Activated CD8-positive, alpha-beta T cell treated with anti-CD3 and anti-CD28 coated beads for 36 hours (primary cell): ENCODE results near the gene MTA2. TPM values are rescaled to one million over a fixed set of nuclear protein-coding genes. Genes with fewer than 3 reads are reported as not detected.
A peak's percentile ranks its signal among the peaks of the same experiment; 100 is the strongest.

Source experiments
- ATAC-seq: fragments of 200-7000 bp; cut with Tn5 transposase; one replicate; pipeline ENCODE4 v1.10.0; 2021; ENCODE audit warnings: mild to moderate bottlenecking, moderate library complexity
- CTCF ChIA-PET: fragments of 350-600 bp; sonication (Branson Sonifier 250); formaldehyde crosslinking; loops from one replicate; lab custom pipeline; 2021; ENCODE audit warnings: antibody characterized with exemption; lab: Charles Lee
- POLR2A ChIA-PET: fragments of 350-600 bp; sonication (Branson Sonifier 250); formaldehyde crosslinking; loops from one replicate; lab custom pipeline; 2021; ENCODE audit warnings: antibody characterized with exemption; lab: Charles Lee
- DNase-seq: peaks from one replicate; pipeline ENCODE4 v3.0.0-alpha.2; 2020
- H3K27ac Mint-ChIP-seq: one replicate; pipeline ENCODE4 v1.8.0; 2021; ENCODE audit warnings: mild to moderate bottlenecking, mixed read lengths
- H3K27me3 Mint-ChIP-seq: one replicate; pipeline ENCODE4 v1.8.0; 2021; ENCODE audit warnings: mixed read lengths
- H3K36me3 Mint-ChIP-seq: one replicate; pipeline ENCODE4 v1.8.0; 2021; ENCODE audit warnings: low read depth, mixed read lengths
- H3K4me1 Mint-ChIP-seq: one replicate; pipeline ENCODE4 v1.8.0; 2021; ENCODE audit warnings: low read depth, mixed read lengths
- H3K4me3 Mint-ChIP-seq: one replicate; pipeline ENCODE4 v1.8.0; 2021; ENCODE audit warnings: mild to moderate bottlenecking, moderate library complexity, mixed read lengths
- H3K9me3 Mint-ChIP-seq: one replicate; pipeline ENCODE4 v1.8.0; 2021; ENCODE audit warnings: mixed read lengths
- intact Hi-C: fragments of 100-400 bp; cut with micrococcal nuclease; formaldehyde crosslinking; loops from one replicate; pipeline ENCODE4 v1.10.0; 2022
- total RNA-seq, 2 experiments: library from RNA; stranded (reverse); gene quantifications; one replicate each; pipeline ENCODE4 v1.2.3, GENCODE V29; 2021
- TF ChIP-seq, protein P1 (sequence below): fragments of 200-600 bp; IDR thresholded peaks from one replicate; pipeline ENCODE4 v1.8.0; 2022; ENCODE audit warnings: antibody characterized with exemption, mild to moderate bottlenecking

Gene MTA2
- total RNA-seq, 2 experiments from 2014 or later, result 159 to 164 TPM

DNA sequence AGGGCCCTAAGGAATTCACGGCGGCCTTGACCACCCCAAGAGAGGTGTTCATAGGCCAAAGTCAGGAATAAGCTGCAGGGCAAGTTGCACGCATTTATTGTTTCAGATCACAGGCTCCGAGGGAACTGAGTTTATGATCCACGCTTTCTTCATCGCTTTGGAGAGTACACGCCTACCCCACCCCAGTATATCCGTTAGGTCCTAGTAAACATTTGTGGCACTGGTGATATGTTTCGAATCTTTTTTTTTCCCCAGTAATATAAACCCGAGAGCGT lies 43.9 kb upstream of the MTA2 start:
- ChIA-PET POLR2A (interaction anchor here (0.8 to 13.3 kb wide), 14 partner anchors 10 to 210 kb away, joined by 3 to 263 read pairs (median 6); partner anchors contain the start of genes B3GAT3, C11orf98, CSKMT and LBHD1), CTCF (no interaction called here)
- H3K36me3 Mint-ChIP-seq, result peaks cover 41% of the 10 kb centered on the region
- TF ChIP-seq, protein P1, sequence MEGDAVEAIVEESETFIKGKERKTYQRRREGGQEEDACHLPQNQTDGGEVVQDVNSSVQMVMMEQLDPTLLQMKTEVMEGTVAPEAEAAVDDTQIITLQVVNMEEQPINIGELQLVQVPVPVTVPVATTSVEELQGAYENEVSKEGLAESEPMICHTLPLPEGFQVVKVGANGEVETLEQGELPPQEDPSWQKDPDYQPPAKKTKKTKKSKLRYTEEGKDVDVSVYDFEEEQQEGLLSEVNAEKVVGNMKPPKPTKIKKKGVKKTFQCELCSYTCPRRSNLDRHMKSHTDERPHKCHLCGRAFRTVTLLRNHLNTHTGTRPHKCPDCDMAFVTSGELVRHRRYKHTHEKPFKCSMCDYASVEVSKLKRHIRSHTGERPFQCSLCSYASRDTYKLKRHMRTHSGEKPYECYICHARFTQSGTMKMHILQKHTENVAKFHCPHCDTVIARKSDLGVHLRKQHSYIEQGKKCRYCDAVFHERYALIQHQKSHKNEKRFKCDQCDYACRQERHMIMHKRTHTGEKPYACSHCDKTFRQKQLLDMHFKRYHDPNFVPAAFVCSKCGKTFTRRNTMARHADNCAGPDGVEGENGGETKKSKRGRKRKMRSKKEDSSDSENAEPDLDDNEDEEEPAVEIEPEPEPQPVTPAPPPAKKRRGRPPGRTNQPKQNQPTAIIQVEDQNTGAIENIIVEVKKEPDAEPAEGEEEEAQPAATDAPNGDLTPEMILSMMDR, result no peak
- no peak for ATAC-seq
- no peaks in the 10 kb centered on the region for H3K9me3 Mint-ChIP-seq
- DNase-seq, result peak; percentile 18
- intact Hi-C loops, result loop anchor here (5.0 kb wide), 1 partner anchor 33 kb away; the partner anchor contains the start of genes EML3 and ROM1
- H3K27me3 Mint-ChIP-seq, result no peaks in the 10 kb centered on the region
- peak overlapping the region; percentile 100 for H3K4me3 Mint-ChIP-seq
- H3K4me1 Mint-ChIP-seq, result peaks cover 31% of the 10 kb centered on the region
- H3K27ac Mint-ChIP-seq, result peak overlapping the region; percentile 99

DNA sequence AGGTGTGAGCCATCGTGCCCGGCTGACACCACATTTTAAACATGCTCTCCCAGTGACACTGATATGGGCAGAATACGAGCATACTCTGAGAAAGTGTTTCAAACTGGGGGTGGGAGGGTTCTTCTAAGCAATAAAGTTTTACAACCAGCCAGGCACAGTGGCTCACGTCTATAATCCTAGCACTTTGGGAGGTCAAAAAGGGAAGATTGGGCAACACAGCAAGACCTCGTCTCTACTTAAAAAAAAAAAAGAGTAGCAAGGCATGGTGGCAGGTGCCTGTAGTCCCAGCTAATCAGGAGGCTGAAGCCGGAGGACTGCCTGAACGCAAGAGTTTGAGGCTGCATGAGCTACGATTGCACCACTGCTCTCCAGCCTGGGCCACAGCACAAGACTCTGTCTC lies 42.6 kb upstream of the MTA2 start:
- Mint-ChIP-seq H3K4me3 (peak overlapping the region; percentile 53), H3K36me3 (peaks cover 47% of the 10 kb centered on the region), H3K9me3 (no peaks in the 10 kb centered on the region), H3K27me3 (no peaks in the 10 kb centered on the region), H3K4me1 (peaks cover 39% of the 10 kb centered on the region), H3K27ac (peak overlapping the region; percentile 47)
- no peak for ATAC-seq
- intact Hi-C loops, result no loop called here
- DNase-seq, result no peak
- CTCF ChIA-PET, result interaction anchor here (0.7 kb wide), 1 partner anchor 52 kb away, joined by 3 read pairs; no protein-coding TSS in a partner anchor
- TF ChIP-seq, protein P1, result no peak
- POLR2A ChIA-PET, result interaction anchor here (1.4 to 13.3 kb wide), 6 partner anchors 15 to 211 kb away, joined by 3 to 263 read pairs (median 10); partner anchors contain the start of genes B3GAT3, C11orf98, CSKMT and LBHD1

DNA sequence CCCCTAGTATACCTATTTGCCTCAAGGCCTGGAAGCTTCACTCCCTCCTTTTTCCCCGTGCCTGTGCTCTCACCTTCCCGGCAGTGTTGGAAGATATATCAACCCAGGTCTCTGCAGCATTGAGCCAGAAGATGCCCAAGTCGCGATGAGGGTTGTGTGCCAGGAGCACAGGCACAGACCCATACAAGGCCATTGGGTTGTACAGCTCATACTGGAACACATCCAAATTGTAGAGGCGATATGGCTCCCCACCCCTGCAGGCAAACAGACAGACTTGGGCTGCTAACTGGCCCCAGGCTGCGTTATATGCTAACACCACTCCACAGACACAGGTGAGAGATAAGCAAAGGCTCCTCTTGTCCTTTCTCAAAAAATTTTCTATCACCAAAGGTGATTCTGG lies 30.8 kb upstream of the MTA2 start:
- Mint-ChIP-seq H3K4me3 (no peak overlapping the region), H3K27me3 (no peaks in the 10 kb centered on the region), H3K36me3 (peaks cover 59% of the 10 kb centered on the region), H3K4me1 (peaks cover 15% of the 10 kb centered on the region), H3K9me3 (no peaks in the 10 kb centered on the region), H3K27ac (peak overlapping the region; percentile 63)
- TF ChIP-seq, protein P1, result no peak
- POLR2A ChIA-PET, result interaction anchor here (0.8 to 1.6 kb wide), 4 partner anchors 9 to 209 kb away, joined by 3 to 7 read pairs (median 4); partner anchors contain the start of gene INTS5
- ATAC-seq (no peak), DNase-seq (no peak)
- CTCF ChIA-PET, result no interaction called here
- intact Hi-C loops, result no loop called here

DNA sequence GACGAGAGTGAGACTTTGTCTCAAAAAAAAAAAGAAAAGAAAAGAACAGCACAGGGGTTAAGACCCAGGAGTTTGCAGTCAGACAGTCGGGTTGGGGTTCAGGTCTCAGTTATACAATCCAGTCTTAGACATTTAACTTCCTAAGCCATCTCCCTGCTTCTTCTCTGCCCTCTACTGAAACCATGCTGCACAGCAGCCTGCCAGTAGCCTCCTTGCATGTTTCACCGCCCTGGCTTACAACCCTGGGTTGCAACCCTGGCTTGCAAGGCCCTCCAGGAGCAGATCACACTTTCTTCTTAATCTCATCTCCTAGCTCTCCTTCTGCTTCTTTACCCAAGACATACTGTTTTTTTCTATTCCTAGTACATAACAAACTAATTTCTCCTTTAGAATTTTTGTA lies 26.0 kb upstream of the MTA2 start:
- no peaks in the 10 kb centered on the region for H3K27me3 Mint-ChIP-seq
- ChIA-PET POLR2A (no interaction called here), CTCF (interaction anchor here (1.2 to 1.6 kb wide), 2 partner anchors 13 to 67 kb away, joined by 3 to 5 read pairs; no protein-coding TSS in a partner anchor)
- DNase-seq (peak; percentile 12), ATAC-seq (peak; percentile 37)
- H3K4me3 Mint-ChIP-seq, result no peak overlapping the region
- H3K36me3 Mint-ChIP-seq, result peaks cover 40% of the 10 kb centered on the region
- no peaks in the 10 kb centered on the region for H3K9me3 Mint-ChIP-seq
- H3K27ac Mint-ChIP-seq, result peak overlapping the region; percentile 14
- intact Hi-C loops, result no loop called here
- TF ChIP-seq, protein P1, result no peak
- peaks cover 5% of the 10 kb centered on the region for H3K4me1 Mint-ChIP-seq

GRCh38 chr11:62622476-62623089 lies 20.9 kb upstream of the MTA2 start:
- ATAC-seq (no peak), DNase-seq (no peak)
- Mint-ChIP-seq H3K4me1 (peaks cover 24% of the 10 kb centered on the region), H3K27me3 (no peaks in the 10 kb centered on the region), H3K9me3 (no peaks in the 10 kb centered on the region), H3K36me3 (peaks cover 34% of the 10 kb centered on the region), H3K27ac (peak overlapping the region; percentile 87), H3K4me3 (peak overlapping the region; percentile 88)
- CTCF ChIA-PET, result interaction anchor here (0.6 to 3.9 kb wide), 7 partner anchors 11 to 85 kb away, joined by 3 to 26 read pairs (median 4); partner anchors contain the start of genes EML3, GNG3, MTA2 and ROM1
- intact Hi-C loops, result no loop called here
- TF ChIP-seq, protein P1, result no peak
- POLR2A ChIA-PET, result interaction anchor here (0.6 to 5.1 kb wide), 17 partner anchors 11 to 233 kb away, joined by 3 to 48 read pairs (median 8); partner anchors contain the start of genes C11orf98, CSKMT, EML3 and GANAB
